HG02938 (cell line): ENCODE data around the gene CD79B.

ENCODE experiments used
- ATAC-seq: cut with Tn5 transposase; IDR thresholded peaks from one replicate; pipeline ENCODE4 v1.9.1; 2021; ENCODE audit warnings: mild to moderate bottlenecking, moderate library complexity; ENCODE audit not compliant: unreplicated experiment

Gene CD79B

DNA sequence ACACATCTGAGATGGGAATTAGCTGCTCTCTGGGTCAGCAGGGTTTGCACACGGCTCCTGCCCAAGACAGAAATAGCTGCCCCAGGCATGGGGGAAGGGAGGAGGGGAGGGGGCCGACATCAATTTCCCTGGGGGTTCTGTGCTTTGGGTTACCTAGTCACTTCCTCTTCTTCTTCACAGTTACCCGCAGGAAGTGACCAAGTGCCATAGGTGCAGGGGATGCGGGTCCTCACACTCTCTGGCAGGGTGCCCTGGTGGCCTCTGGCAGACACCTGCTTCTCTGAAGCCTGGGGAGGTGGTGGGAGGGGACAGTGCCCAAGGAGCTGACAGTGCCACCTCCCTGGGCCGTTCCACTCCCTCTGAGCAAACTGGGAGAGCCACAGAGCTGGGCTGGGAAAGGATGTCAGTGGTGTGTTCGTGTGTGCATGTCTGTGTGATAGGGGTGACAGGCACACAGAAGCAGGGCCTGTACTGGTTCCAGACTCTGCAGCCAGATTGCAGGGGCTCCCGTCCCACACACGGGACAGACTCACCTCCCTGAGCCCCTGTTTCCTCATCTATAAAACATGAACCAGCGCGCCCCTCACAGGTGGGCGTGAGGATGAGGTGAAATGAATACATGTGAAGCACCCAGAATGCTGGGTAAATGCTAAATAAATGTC lies 22.4 kb upstream of the CD79B start:
- no peak for ATAC-seq

DNA sequence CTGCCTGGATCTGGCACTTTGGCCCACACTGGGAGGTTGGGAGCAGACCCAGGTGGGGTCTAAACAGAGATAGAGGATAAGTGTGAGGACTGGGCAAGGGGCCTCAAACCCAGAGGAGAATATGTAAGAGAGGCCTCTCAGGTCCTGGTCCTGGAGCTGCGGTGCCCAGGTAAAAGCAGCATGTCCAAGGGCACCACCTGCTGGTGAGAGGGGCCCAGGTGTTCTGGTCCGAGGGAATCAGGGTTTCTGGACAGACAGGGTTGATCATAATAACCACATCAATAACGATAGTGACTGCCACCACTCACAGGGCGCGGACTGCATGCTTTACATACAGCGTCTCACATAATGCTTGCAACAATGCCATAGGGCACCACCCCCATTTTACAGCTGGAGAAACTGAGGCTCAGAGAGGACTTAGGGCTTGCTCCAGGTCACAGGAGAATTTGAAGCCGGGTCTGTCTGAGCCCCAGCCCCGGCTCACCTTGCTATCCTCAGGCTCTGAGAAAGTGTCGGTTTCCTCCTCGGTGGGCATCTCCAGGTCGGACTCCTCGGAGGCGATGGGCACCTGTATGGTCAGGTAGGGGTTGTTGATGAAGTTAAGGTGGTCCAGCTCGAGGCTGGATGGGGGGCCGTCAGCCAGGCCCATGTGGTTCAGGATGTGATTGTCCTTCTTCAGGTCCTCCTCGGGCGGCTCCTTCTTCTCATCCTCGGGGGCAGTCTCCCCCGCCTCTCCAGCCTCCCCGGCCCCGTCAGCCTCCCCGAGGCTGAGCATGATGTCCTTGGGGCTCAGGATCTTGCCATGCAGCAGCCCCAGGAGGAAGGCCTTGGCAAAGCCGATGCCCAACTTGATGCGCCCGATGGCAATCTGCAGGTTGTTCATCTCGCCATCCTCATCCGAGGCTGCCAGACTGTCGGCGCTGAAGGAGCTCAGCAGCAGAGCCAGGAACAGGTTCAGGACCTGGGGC lies 19.1 kb upstream of the CD79B start:
- ATAC-seq, result no peak

DNA sequence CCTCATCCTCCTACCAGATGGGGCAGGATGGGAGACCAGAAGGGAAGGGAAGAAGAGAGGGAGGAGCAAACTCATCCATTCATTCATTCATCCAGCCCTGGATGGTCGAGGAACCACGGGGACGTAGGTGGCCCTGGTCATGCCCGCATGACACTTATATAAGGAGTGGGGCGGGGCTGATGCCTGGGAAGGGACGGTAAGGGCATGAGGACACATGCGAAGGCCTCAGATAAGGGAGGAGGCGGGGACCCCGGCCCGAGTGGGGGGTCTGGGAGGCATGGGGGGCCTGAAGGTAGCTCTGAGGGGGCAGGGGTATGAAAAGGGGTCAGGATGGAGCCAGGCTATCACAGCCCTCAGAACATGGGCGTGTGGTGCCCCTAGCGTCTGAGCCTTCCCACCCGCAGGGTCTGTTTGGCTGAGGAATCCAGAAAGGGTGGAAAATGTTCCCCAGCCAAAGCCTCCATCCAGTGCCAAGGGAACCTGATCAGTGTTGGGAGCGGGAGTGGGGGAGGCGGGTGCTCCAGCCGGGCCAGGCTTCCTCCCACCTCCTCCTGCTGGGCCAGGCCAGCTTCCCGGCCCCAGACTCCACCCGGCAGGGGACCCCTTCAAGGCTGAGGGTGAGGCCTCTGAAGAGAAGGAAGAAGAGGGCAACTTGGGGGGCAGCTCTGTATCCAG lies 17.6 kb upstream of the CD79B start:
- no peak for ATAC-seq

DNA sequence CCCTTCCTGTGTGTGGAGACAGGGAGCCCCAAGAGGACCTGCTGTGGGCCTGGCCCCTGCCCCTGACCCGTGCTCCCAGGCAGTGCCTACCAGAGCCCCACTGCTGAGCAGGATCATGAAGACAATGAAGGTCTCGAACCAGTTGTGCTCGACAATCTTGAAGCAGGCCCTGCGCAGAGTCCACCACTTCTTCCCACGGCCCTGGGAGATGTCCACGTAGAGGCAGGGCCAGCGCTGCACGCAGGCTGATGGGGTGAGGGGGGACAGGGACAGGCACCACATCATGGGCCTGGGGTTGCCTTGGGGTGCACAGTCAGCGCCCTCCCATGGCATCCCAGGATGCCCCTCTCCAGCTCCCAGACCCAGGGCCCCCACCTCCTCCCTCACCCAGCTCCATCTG lies 16.4 kb upstream of the CD79B start:
- ATAC-seq, result no peak

DNA sequence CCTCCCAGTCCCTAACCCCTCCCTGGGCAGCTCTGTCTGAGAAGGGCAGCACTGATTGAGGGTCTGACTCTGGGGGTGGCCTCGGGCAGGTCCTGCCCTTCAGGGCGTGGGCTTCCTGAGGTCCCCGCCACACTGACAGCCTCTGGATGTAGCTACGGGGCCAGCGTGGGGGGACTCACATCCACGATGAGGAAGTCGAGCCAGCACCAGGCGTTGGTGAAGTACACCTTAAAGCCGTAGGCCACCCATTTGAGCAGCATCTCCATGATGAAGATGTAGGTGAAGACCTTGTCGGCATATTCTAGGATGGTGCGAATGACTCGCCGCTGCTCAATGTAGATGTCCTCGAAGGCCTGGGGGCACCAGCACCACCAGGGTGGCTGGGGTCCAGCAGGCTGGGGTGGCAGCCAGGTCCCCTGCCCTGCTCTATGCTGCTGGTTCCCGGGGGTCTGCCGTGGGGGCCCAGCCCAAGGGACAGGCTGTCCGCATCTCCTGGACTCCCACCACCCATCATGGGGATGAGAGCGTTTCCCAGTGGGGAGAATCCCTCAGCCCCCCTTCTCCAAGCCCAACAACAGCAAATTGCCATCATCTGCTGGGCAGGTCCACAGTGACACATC lies 15.7 kb upstream of the CD79B start:
- ATAC-seq, result no peak

DNA sequence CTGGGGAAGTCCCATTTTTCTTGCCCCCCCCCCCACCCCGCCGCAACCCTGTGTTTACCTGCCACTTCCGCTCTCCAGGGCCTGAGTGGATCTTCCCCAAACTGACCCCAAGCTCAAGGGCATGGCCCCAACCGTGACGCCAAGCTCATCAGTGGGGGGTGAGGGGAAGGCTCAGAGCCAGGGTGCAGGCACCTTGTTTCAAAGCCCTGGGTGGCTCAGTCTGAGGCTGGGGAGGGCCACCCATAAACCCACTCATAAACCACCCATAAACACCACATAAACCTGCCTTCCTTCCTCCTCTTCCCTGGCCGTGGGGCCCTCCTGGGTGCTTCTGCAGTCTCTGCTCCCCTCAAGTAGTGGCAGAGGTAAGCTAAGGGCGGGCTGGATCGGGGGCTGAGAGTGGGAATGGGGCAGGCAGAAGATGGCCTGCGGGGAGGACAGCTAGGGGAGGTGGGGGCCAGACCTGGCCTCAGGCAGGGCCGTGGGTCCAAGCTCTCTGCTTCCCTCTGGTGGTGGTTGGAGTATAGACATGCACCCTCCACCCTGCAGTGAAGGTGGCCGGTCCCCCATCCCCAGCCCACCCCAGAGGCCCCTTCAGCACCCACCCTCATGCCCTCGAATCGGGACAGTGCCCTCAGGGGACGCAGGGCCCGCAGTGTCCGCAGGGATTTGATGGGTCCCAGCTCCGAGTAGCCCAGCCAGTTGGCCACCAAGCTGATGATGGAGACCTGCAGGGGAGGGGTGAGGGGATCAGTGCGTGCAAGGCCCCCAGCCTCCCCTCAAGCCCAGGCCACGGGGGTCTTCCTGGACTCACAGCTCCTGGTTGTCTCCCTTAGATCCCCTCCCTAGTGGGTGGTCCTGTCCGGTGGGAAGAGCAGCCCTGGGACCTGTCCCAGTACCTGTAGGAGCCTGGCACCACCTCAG lies 14.6 kb upstream of the CD79B start:
- no peak for ATAC-seq

DNA sequence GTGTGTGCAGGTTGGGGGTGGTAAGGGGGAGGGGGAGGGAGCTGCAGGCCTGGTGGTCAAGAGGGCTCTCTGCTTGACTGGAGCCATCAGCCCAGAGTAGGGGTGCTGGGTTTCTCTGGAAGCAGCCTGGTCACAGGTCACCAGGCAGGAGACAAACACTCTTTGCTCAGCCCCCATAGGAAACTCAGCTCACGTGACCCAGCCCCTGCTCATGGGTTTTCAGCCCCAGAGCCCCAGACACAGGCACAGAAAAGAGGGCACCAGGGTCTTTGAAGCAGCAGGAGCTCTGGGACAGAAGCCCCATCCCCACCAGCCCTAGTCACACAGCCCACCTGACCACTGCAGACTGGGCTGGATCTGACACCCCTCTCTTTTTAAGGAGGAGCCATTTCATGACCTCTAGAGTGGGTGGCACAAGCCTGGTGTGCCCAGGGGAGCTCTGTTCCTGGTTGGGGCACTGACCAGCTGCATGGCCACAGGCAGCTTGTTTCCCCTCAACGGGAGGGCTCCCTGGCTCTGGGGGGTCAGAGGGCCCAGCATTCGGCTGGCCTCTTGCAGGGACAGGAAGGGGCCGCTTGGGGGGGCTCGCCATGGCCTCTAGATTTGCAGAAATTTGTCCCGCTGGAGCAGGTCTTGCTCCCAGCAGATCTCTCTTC lies 13.8 kb upstream of the CD79B start:
- ATAC-seq, result no peak

DNA sequence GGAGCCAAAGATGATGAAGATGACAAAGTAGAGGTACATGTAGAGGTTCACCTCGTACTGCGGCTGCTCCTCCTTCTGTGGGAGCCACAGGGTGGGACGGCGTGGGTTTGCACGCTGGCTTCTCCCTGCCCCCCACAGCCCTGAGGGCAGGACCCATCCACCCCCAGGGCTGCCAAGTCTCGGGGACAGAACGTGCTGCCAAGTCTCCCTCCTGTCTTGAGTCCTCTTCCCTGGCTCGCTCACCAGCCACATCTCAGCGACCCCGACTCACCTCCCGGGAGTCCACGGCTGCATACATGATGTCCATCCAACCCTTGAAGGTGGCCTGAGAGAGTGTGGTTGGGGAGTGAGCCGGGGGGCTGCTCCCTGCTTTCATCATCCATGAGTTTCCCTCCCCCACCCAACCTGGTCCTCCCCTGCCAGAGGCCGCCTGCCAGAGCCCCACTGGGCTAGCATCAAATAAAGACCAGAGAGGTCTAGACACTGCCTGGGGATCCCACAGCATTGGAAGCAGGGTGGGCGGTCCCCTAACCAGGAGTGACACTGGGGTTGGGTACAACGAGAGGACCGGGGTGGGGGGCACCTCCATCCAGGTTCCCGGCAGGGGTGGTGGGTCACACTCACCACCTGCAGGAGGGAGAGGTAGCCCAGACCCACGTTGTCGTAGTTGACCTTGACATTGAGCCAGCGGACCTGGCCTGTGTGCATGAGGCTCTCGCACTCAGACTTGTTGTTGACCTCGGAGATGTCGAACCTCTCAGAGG lies 12.8 kb upstream of the CD79B start:
- ATAC-seq, result no peak

DNA sequence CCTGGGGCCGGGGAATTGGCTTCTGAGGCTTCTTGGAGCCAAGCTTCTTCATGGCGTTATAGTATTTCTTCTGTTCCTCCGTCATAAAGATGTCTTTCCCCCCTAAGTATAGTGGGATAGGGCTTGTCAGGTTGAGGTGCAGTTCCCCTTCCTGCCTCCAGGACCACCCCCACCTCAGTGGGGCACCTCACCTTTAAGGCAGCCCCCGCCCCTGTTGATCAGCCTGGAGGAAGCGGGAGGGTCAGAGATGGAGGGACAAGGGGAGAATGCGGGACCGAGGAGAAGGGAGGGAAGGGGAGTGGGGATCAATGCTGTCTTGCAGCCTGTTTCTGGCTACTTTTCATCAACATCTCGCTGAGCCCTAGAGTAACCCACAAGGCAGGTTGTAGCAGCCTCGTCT lies 11.6 kb upstream of the CD79B start:
- ATAC-seq, result no peak

DNA sequence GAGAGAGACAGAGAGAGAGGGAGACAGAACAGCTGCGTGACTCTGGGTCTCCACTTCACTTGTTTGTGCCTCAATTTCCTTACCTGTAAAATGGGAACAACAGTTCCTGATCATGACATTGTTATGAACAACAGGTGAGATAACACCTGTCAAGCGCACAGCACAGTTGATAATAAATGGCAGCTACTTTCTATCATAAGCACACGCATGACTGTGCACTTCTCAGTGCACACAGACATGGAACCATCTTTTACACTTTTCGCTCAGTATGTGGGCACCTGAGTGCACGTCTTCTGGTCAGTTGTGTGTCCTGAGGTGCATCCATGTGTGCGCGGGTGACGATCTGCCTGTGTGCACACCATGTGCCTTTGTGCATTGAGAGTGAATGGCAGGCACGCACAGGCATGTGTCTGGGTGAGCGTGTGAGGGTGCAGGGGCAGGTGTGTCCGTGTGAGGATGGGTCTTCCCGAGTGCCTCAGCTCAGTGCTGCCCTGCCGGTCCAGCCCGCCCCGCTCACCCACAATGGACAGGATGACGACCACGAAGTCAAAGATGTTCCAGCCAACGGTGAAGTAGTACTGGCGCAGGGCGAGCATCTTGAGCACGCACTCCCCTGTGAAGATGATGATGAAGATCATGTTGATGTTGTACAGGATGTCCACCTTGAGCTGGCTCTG lies 10.3 kb upstream of the CD79B start:
- ATAC-seq, result no peak

DNA sequence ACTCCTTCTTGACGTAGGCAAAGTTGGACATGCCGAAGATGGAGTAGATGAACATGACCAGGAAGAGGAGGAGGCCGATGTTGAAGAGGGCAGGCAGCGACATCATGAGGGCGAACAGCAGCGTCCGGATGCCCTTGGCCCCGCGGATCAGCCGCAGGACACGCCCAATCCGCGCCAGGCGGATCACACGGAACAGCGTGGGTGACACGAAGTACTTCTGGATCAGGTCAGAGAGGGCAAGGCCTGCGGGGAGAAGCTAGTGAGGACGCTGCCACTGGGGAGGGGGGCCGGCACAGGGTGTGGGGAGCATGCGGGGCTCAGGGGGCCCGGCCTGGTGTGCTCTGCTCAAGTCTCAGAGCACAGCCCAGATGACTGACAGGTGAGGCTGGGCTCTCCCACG lies 9.6 kb upstream of the CD79B start:
- no peak for ATAC-seq

DNA sequence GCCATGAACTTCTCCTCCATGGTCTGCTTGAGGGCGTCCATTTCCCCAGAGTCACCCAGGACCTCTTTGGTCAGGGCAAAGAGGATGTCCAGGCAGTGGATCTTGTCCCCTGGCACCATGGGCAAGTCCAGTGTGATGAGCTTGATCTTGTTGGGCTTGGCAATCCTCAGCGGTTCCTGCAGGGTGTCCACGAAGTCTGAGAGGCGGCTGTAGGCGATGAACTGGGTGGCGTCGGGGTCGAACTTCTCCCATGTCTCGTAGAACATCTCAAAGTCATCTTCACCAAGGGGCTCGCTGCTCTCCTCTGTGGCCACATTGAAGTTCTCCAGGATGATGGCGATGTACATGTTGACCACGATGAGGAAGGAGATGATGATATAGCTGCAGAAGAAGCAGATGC lies 9.0 kb upstream of the CD79B start:
- ATAC-seq, result no peak

DNA sequence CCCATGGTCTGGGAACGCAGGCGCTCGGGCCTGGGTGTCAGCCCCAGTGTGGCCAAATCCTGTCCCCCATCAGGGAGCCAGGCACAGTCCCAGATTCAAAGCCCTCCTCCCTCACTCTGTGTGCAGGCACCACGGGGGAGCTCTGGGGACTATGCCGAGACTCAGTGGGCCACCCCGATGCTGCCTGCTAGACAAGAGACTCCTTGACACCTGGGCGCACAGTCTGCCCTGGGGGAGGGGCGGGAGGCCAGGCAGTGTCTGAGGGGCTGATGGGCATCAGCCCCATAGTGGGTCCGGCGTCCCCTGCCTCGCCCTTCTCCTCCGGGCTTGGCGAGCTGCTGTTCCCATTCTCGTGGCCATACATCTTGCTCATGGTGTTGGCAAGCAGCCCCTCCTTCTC lies 8.5 kb upstream of the CD79B start:
- no peak for ATAC-seq

DNA sequence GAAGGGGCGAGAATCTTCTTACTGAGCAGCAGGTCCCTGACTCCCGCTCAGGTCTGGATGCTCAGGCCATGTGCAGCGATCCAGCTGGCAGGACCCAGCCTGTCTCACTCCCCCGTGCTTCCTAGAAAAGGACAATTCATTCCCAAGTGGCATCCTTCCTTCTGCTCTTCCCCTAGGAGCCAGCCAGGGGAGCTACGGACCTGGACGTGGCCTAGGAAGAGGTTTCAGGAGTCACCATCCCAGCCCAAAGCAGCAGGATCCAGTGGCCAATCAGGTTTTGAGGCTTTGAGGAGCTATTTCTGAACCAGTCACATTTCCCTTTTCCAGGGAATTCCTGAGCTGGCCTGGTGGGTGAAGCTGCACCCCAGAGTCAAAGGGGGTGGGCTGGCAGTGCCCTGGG lies 7.8 kb upstream of the CD79B start:
- no peak for ATAC-seq

DNA sequence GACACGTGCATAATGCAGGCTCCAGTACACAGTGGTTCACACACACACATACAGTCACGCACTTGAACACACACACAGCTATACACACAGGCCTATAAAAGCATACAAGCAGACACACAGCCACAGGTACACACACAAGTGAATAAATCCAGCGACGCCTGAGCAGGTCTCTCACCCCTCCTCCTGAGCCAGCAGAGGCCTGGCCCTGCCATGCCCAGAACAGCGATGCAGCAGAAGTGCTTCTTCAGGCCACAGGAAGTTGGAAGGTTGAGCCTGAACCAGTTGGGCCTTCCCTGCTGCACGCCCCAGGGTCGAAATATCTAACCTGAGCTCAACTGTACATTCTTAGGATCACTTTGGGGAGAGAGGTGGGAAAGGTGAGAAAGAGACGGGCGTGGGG lies 7.3 kb upstream of the CD79B start:
- no peak for ATAC-seq

DNA sequence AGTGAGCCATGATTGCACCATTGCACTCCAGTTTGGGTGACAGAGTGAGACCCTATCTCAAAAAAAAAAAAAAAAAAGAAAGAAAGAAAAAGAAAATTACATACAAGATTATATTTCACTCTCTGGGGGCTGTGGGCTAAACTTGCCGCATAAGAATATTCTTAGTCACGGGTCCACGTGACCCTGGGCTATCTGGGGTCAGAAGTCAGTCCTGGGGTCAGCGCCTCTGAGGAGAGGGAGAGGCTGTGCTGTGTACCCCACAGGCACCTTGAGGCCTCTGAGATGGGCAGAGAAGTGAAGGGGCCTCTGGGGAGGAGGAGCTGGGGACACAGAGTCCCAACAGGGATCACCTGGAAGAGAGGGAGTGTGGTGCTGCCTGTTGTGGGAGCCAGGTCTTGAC lies 5.8 kb upstream of the CD79B start:
- ATAC-seq, result no peak

DNA sequence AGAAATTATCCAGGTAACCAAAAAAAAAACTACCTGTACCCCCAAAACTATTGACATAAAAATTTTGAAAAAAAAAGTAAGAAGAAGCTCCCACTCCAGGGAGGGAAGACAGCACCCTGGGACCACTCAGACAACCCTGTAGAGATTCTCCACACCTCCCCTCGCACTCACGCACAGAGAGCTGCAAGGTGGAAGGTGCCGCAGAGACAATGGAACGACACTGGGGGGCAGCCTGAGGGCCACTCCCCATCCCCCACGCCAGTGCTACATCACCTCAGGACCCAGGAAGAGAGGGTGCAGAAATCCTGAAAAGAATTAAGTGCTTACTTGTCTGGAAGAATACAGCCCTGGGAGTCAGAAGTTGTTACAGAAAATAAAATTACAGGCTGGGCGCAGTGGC lies 5.2 kb upstream of the CD79B start:
- no peak for ATAC-seq
